HEK293 (cell line): ENCODE data around the gene MYT1.
A peak's percentile ranks its signal among the peaks of the same experiment; 100 is the strongest.

Source experiments
- CTCF ChIA-PET: fragments of 350-600 bp; formaldehyde crosslinking; extraction: SDS; loops from one replicate; lab custom pipeline; 2021; ENCODE audit warnings: antibody characterized with exemption; lab: Yijun Ruan, JAX
- POLR2A ChIA-PET: fragments of 300-600 bp; formaldehyde crosslinking; extraction: SDS; loops from one replicate; lab custom pipeline; 2020; ENCODE audit warnings: antibody characterized with exemption, inconsistent platforms; lab: Yijun Ruan, JAX
- H3K27ac ChIP-seq: fragments of 200-500 bp; sonication (Bioruptor generic); 2 replicates; pipeline ENCODE4 v1.5.1; 2014; ENCODE audit warnings: low read depth, low read length, control low read depth, inconsistent platforms; ENCODE audit errors: extremely low read depth
- H3K36me3 ChIP-seq, 2 experiments: fragments of 200-500 bp in 1 of 2; sonication (Bioruptor generic) in 1 of 2; 1 replicate in 1 of 2; 2 replicates in 1 of 2; pipeline ENCODE4 v1.5.1; 2014 to 2017; ENCODE audit warnings: inconsistent platforms in 2 of 2, low read length in 2 of 2; ENCODE audit not compliant: control insufficient read depth in 2 of 2, insufficient read depth in 1 of 2
- H3K4me1 ChIP-seq: fragments of 200-500 bp; sonication (Bioruptor generic); 2 replicates; pipeline ENCODE4 v1.5.1; 2014; ENCODE audit warnings: mild to moderate bottlenecking, low read length, inconsistent platforms; ENCODE audit not compliant: control insufficient read depth, insufficient read depth
- H3K4me3 ChIP-seq: 2 replicates; pipeline ENCODE4 v1.5.1; 2011; ENCODE audit warnings: low read depth, mild to moderate bottlenecking, control low read depth, low read length, moderate library complexity
- H3K9me3 ChIP-seq: fragments of 200-500 bp; sonication (Bioruptor generic); 2 replicates; pipeline ENCODE4 v1.5.1; 2014; ENCODE audit warnings: low read depth, low read length, inconsistent platforms; ENCODE audit not compliant: control insufficient read depth, insufficient read depth
- GLIS1 ChIP-seq: fragments of 450-650 bp; formaldehyde crosslinking; IDR thresholded peaks from 2 replicates; pipeline ENCODE4 v1.5.1; 2016; ENCODE audit warnings: missing biosample characterization, missing genetic modification characterization
- PRDM10 ChIP-seq: fragments of 450-650 bp; formaldehyde crosslinking; IDR thresholded peaks from 2 replicates; pipeline ENCODE4 v1.5.1; 2016; ENCODE audit warnings: missing biosample characterization, missing genetic modification characterization
- RBAK ChIP-seq: fragments of 450-650 bp; formaldehyde crosslinking; IDR thresholded peaks from 2 replicates; pipeline ENCODE4 v1.5.1; 2016; ENCODE audit warnings: missing biosample characterization, missing genetic modification characterization
- TCF7L2 ChIP-seq: IDR thresholded peaks from 2 replicates; pipeline ENCODE4 v1.6.1; 2011; ENCODE audit warnings: low read depth, mild to moderate bottlenecking, inconsistent platforms, low read length, moderate library complexity, borderline replicate concordance
- ZBTB21 ChIP-seq: fragments of 450-650 bp; formaldehyde crosslinking; IDR thresholded peaks from 2 replicates; pipeline ENCODE4 v1.5.1; 2017; ENCODE audit warnings: missing biosample characterization, missing genetic modification characterization
- ZBTB49 ChIP-seq: fragments of 450-650 bp; formaldehyde crosslinking; IDR thresholded peaks from 2 replicates; pipeline ENCODE4 v1.5.1; 2016; ENCODE audit warnings: missing biosample characterization, missing genetic modification characterization, low read depth
- ZFP69B ChIP-seq: fragments of 450-650 bp; formaldehyde crosslinking; IDR thresholded peaks from 2 replicates; pipeline ENCODE4 v1.5.1; 2016; ENCODE audit warnings: missing biosample characterization, missing genetic modification characterization
- ZNF10 ChIP-seq: fragments of 450-650 bp; formaldehyde crosslinking; IDR thresholded peaks from 2 replicates; pipeline ENCODE4 v1.5.1; 2017; ENCODE audit warnings: missing biosample characterization, missing genetic modification characterization
- ZNF148 ChIP-seq: fragments of 450-650 bp; formaldehyde crosslinking; IDR thresholded peaks from 2 replicates; pipeline ENCODE4 v1.5.0; 2017; ENCODE audit warnings: missing biosample characterization, missing genetic modification characterization, borderline replicate concordance
- ZNF211 ChIP-seq: fragments of 450-650 bp; formaldehyde crosslinking; IDR thresholded peaks from 2 replicates; pipeline ENCODE4 v1.5.1; 2016; ENCODE audit warnings: low read depth, missing biosample characterization, missing genetic modification characterization
- ZNF558 ChIP-seq: fragments of 450-650 bp; formaldehyde crosslinking; IDR thresholded peaks from 2 replicates; pipeline ENCODE4 v1.5.1; 2016; ENCODE audit warnings: missing biosample characterization, missing genetic modification characterization
- ZNF776 ChIP-seq: fragments of 450-650 bp; formaldehyde crosslinking; IDR thresholded peaks from 2 replicates; pipeline ENCODE4 v1.5.0; 2017; ENCODE audit warnings: missing biosample characterization, missing genetic modification characterization, borderline replicate concordance
- ZNF791 ChIP-seq: fragments of 450-650 bp; formaldehyde crosslinking; IDR thresholded peaks from 2 replicates; pipeline ENCODE4 v1.5.1; 2016; ENCODE audit warnings: missing biosample characterization, missing genetic modification characterization
- TF ChIP-seq, protein P1 (sequence below): fragments of 450-650 bp; formaldehyde crosslinking; IDR thresholded peaks from 2 replicates; pipeline ENCODE4 v1.5.1; 2017; ENCODE audit warnings: missing biosample characterization, missing genetic modification characterization
- TF ChIP-seq, protein P2 (sequence below): fragments of 450-650 bp; formaldehyde crosslinking; conservative IDR thresholded peaks from 2 replicates; pipeline ENCODE4 v1.5.1; 2016; ENCODE audit warnings: low read depth, missing biosample characterization, missing genetic modification characterization

MYT1 gene

GRCh38 chr20:64153410-64153809 lies 10.8 kb upstream of the MYT1 start (continued):
- TF ChIP-seq ZNF148 (tag by site-specific recombination) (peak; percentile 50; the same call in 1 of the 2 replicates), ZNF776 (0 out of 2 replicates have a peak, but pooled peaks have one; percentile 47), ZBTB49 (no peak), ZNF211 (tag by site-specific recombination) (no peak), ZNF10 (tag by site-specific recombination) (no peak)

DNA sequence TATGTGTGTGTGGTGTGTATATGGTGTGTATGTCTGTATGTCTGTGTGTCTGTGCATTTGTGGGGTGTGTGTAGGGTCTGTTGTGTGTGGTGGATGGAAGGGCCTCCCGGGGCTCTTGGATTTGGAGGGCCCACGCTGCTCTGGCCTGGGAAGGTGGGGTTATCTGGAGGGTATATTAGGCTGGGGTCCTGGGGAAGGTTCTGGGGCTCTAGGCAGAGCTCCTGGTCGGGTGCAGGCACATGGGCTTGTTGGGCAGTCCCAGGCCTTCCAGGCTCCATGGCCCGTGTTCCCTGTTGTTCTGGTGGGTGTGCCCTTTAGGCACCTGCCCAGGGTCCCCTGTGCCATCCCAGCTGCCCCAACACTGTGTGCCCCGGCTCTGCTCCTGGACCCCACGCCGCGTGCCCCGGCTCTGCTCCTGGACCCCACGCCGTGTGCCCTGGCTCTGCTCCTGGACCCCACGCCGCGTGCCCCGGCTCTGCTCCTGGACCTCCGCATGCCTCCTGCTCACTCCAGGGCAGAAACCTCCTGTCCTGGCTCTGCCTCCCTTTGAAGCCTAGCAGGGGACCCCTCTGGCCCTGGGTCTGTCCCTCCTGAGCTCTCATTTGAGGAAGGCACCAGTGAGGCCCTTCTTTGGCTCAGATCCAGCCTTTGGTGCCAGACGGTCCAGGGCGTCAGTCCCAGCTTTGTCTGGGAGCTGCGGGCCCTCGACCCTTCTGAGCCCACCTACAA lies 10.2 kb upstream of the MYT1 start:
- Histone ChIP-seq H3K9me3 (no peaks in the 10 kb centered on the region), H3K4me1 (no peaks in the 10 kb centered on the region), H3K36me3 (no peaks in the 10 kb centered on the region), H3K27ac (no peak overlapping the region)
- POLR2A ChIA-PET, result no interaction called here
- TF ChIP-seq ZNF558 (tag by site-specific recombination) (no peak), ZNF791 (tag by site-specific recombination) (0 out of 2 replicates have a peak, but pooled peaks have one; percentile 20)
- TF ChIP-seq, all 188 proteins: peak for 1
- no peak overlapping the region for H3K4me3 ChIP-seq
- CTCF ChIA-PET, result interaction anchor here (1.7 kb wide), 1 partner anchor 9 kb away, joined by 9 read pairs; no protein-coding TSS in a partner anchor

DNA sequence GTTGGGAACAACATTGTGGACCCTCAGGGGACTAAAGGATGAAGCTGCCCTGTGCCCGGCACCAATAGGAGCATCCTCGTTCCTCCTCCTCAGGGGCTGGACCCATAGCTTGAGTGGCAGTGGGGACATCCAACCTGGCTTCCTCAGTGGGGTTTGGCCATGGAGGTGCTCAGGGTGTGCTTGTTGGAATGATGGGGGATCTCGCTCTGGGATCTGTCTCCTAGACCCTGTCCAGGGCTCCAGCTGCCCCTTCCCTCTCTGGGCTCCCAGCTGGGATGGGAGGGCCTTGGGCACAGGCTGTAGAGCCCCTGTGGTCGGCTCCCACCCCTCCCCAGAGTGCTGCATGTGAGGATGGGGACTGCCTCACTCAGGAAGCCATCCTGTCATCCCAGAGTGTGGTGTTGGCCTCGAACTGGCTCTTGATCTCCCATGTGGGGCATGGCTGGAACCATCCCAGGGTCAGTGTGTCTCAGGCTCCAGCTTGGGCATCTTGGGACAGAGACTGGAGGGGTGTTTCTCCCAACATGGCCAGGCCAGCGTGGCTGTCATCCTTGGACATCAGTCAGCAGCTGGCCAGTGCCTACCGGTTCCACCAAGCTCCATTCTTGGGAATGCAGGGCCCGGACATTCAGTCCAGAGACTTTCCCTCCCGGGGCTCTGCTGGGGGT lies 9.5 kb upstream of the MYT1 start:
- Histone ChIP-seq H3K36me3 (no peaks in the 10 kb centered on the region), H3K27ac (no peak overlapping the region), H3K4me3 (no peak overlapping the region), H3K4me1 (no peaks in the 10 kb centered on the region), H3K9me3 (no peaks in the 10 kb centered on the region)
- CTCF ChIA-PET, result interaction anchor here (1.7 kb wide), 1 partner anchor 10 kb away, joined by 9 read pairs; no protein-coding TSS in a partner anchor
- POLR2A ChIA-PET, result no interaction called here
- peak; percentile 13; the same call in 1 of the 2 replicates for TF ChIP-seq GLIS1 (tag by site-specific recombination)
- TF ChIP-seq PRDM10 (tag by site-specific recombination), result peak; percentile 61; the same call in 1 of the 2 replicates
- TF ChIP-seq, protein P1, sequence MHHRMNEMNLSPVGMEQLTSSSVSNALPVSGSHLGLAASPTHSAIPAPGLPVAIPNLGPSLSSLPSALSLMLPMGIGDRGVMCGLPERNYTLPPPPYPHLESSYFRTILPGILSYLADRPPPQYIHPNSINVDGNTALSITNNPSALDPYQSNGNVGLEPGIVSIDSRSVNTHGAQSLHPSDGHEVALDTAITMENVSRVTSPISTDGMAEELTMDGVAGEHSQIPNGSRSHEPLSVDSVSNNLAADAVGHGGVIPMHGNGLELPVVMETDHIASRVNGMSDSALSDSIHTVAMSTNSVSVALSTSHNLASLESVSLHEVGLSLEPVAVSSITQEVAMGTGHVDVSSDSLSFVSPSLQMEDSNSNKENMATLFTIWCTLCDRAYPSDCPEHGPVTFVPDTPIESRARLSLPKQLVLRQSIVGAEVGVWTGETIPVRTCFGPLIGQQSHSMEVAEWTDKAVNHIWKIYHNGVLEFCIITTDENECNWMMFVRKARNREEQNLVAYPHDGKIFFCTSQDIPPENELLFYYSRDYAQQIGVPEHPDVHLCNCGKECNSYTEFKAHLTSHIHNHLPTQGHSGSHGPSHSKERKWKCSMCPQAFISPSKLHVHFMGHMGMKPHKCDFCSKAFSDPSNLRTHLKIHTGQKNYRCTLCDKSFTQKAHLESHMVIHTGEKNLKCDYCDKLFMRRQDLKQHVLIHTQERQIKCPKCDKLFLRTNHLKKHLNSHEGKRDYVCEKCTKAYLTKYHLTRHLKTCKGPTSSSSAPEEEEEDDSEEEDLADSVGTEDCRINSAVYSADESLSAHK (tag by site-specific recombination), result no peak
- no peak for TF ChIP-seq RBAK (tag by site-specific recombination)
- no peak for TF ChIP-seq ZFP69B (tag by site-specific recombination)
- no peak for TF ChIP-seq TCF7L2
- no peak for TF ChIP-seq ZBTB21 (tag by site-specific recombination)
- TF ChIP-seq, protein P2, sequence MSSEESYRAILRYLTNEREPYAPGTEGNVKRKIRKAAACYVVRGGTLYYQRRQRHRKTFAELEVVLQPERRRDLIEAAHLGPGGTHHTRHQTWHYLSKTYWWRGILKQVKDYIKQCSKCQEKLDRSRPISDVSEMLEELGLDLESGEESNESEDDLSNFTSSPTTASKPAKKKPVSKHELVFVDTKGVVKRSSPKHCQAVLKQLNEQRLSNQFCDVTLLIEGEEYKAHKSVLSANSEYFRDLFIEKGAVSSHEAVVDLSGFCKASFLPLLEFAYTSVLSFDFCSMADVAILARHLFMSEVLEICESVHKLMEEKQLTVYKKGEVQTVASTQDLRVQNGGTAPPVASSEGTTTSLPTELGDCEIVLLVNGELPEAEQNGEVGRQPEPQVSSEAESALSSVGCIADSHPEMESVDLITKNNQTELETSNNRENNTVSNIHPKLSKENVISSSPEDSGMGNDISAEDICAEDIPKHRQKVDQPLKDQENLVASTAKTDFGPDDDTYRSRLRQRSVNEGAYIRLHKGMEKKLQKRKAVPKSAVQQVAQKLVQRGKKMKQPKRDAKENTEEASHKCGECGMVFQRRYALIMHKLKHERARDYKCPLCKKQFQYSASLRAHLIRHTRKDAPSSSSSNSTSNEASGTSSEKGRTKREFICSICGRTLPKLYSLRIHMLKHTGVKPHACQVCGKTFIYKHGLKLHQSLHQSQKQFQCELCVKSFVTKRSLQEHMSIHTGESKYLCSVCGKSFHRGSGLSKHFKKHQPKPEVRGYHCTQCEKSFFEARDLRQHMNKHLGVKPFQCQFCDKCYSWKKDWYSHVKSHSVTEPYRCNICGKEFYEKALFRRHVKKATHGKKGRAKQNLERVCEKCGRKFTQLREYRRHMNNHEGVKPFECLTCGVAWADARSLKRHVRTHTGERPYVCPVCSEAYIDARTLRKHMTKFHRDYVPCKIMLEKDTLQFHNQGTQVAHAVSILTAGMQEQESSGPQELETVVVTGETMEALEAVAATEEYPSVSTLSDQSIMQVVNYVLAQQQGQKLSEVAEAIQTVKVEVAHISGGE (tag by site-specific recombination), result no peak
